Measurements from ENCODE around the gene IGF1R.

GRCh38 chr15:98891301-98891700, 243.0 kb downstream of the IGF1R start:
- TF ChIP-seq CTCF (IDR thresholded peaks at IDR 0.05 in 2 of 3, conservative IDR thresholded peaks at IDR 0.05 in 1 of 3; ENCODE audit: borderline replicate concordance in 1 of 3, insufficient read depth in 1 of 3, low read depth in 2 of 3, low read length in 2 of 3) (no peak), ATF3 (IDR thresholded peaks at IDR 0.05) (no peak), EZH2phosphoT487 (IDR thresholded peaks at IDR 0.05; ENCODE audit: borderline replicate concordance) (no peak), REST (IDR thresholded peaks at IDR 0.05; ENCODE audit: low read depth) (no peak), RAD21 (IDR thresholded peaks at IDR 0.05; ENCODE audit: low read depth) (no peak), YY1 (IDR thresholded peaks at IDR 0.05; ENCODE audit: extremely low read depth, insufficient replicate concordance, low read depth, low read length) (no peak), POLR2A (IDR thresholded peaks at IDR 0.05; ENCODE audit: borderline replicate concordance, extremely low read depth, insufficient read depth, insufficient read length) (no peak), SP1 (IDR thresholded peaks at IDR 0.05; ENCODE audit: low read depth) (no peak), POLR2AphosphoS5 (IDR thresholded peaks at IDR 0.05; ENCODE audit: low read depth, low read length) (no peak)
